Right lung (tissue), 5 donors: ENCODE data around the gene TAOK3. TPM values are rescaled to one million over a fixed set of nuclear protein-coding genes. Genes with fewer than 3 reads are reported as not detected.
A peak's percentile ranks its signal among the peaks of the same experiment; 100 is the strongest.
"Not testable (repeated sequence)": the region's sequence is repeated elsewhere in the genome, so short reads cannot be mapped to it uniquely, and the experiment has no call there.

Experiments used
- DNase-seq, 2 donors: peaks; one replicate each; pipeline ENCODE4 v3.0.0-alpha.2; 2013
- polyA plus RNA-seq, 5 donors: library from polyadenylated mRNA; unstranded; fragments of 120-200 nt; gene quantifications; one replicate each; pipeline versions ENCODE4 v1.2.1 to v1.2.3, GENCODE V29; 2013; ENCODE audit warnings: inconsistent platforms in 1 of 5, low replicate concordance in 1 of 5; ENCODE audit not compliant: insufficient read length in 5 of 5, insufficient read depth in 1 of 5

Gene TAOK3
- polyA plus RNA-seq, 5 donors: 40.9 to 63.3 (median 46.4) TPM

- no peak for DNase-seq
Observed at GRCh38 chr12:118302053-118302452, 70.7 kb downstream of the TAOK3 start.

- peak; percentile 18 to 22 for DNase-seq
Observed at GRCh38 chr12:118299791-118300460, 72.8 kb downstream of the TAOK3 start.

GRCh38 chr12:118297284-118297683, 75.4 kb downstream of the TAOK3 start:
- DNase-seq: no peak

DNA sequence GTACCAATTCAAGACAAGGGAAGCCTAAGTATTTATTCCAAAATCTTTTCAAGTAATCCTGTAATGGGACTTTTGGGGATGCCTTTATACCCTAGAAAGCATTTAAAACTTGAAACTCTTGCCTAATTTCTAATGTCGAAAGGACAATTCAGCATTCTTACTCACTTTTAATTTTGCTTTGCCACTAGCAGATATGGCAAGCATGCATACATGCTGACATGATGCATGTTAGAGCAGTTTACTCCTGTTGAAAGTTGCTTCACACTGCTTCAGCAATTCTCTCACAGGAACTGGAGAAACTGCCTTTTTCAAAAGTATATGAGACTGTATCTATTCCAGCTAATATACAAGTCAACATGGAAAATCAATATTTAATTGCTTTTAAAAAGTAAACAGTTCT, 79.9 kb downstream of the TAOK3 start:
- DNase-seq: no peak

DNA sequence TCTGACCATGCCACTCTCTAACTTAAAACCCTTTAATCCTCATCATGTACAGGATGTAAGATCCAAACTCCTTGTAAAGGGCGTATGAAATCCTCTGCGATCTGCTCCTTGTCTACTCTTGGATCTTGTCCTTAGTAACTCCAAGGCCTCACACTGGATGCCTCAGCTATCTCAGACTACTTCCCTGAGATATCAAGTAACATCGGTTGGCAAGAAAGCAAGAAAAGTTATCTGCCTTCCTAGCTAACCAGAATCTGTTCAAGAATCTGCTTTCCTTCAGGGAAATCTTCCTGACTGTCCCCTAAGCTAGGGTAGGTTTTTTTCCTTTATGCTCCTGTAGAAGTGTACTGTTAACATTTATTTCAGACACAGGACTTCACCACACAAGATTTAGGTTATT, 82.6 kb downstream of the TAOK3 start:
- DNase-seq: no peak

DNA sequence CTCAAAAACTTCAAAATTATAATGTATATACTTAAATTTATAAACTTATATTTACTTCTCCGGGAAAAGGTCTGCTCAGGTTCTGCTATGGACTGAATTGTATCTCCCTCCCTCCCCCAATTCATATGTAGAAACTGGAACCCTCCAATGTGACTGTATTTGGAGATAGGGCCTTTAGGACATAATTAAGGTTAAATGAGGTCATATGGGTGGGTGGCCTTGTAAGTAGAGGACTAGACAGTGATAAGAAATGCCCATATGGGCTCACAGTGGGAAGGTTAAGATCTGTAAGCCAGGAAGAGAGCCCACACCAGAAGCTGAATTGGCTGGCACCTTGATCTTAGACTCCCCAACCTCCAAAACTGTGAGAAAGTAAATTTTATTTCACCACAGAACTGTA, 84.5 kb downstream of the TAOK3 start:
- DNase-seq: no peak

DNA sequence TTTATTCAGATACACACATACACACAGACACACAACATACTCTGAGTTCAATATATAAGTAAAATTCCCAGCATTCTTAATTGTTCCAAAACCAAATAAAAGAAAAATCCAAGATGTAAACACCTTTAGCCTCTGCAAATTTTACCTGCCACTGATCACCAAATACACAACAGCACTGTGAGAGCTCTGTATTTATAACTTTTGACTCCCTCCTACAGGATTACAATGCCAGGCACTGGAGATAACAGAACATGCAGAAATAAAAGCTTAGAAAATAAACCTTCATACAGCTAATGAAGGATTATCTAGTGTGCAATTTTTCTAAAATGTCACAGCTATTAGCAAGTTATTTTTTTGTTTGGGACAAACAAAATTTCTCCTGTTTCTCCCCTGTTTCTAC, 85.0 kb downstream of the TAOK3 start:
- DNase-seq: no peak

DNA sequence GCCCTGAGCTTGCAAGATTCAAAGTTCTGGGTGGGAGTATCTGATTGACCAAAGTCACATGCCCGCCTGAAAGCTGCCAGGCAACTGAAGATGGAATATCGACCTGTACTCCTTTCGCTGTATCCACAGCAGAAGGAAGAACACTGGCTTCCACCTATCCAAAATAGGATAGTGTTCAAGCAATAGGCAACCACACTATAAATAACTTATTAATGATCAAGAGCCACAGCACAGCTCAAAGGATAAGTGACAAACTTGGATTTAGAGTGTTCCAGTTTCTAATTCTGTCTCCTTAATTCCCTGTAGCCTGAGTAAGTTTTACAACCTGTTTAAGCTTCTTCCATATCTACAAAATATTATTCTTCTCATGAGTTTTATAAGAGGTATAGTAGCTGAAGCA, 89.9 kb downstream of the TAOK3 start:
- DNase-seq: no peak

DNA sequence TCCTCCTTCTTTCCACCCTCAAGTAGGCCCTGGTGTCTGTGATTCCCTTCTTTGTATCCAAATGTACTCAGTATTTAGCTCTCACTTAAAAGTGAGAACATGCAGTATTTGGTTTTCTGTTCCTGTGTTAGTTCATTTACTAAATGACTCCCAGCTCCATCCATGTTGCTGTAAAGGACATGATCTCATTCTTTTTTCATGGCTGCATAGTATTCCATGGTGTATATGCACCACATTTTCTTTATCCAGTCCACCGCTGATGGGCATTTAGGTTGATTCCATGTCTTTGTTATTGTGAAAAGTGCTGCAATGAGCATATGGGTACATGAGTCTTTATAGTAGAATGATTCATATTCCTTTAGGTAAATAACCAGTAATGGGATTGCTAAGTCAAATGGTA, 94.4 kb downstream of the TAOK3 start:
- DNase-seq: not testable (repeated sequence)

GRCh38 chr12:118274066-118274465, 98.6 kb downstream of the TAOK3 start:
- DNase-seq: no peak

GRCh38 chr12:118271770-118272417, 100.8 kb downstream of the TAOK3 start:
- peak; percentile 54 to 57 for DNase-seq

DNA sequence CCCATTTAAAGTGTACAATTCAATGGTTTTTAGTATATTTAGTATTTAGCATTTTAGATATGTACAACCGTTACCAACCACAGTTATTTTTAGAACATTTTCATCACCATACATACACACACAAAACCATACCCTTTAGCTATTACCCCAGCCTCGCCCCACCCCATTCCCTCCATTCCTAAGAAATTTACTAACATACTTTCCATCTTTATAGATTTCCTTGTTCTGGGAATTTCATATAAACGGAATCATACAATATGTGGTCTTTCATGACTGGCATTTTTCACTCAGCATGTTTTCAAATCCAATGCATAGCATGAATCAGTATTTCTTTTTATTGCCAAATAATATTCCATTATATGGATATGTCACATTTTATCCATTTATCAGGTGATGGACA, 101.5 kb downstream of the TAOK3 start:
- DNase-seq: no peak

DNA sequence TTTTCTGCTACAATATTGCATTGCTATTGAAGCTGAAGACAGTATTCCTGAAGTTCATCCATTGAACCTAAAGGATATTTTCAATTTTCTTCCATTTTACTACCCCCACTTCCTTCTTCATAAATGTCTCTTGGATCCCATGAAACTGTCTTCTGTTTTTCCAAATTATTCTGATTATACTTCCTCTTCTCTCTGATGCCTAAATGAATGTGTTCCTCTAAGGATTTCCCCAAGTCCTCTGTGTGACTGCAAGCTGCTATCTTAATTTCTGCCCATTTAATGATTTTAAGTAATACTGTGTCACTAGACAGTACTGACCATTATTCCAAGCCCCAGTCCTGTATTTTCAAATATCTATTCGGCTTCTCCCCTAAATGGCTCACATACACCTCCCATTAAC, 102.9 kb downstream of the TAOK3 start:
- DNase-seq: no peak

- no peak for DNase-seq
Observed at GRCh38 chr12:118259079-118259478, 113.6 kb downstream of the TAOK3 start.

DNA sequence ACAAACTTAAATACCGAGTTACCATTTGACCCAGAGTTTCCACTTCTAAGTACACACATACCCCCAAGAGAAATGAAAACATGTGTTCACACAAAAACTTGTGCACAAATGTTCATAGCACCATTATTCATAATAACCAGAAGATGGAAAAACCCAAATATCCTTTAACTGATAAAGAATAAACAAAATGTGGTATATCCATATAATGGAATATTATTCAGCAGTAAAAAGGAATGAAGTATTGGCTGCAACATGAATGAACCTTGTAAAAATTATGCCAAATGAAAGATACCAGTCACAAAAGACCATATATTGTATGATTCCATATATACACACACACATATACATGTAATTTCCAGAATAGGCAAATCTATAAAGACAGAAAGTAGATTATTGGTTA, 116.4 kb downstream of the TAOK3 start:
- DNase-seq: no peak

GRCh38 chr12:118249547-118249946, 123.2 kb downstream of the TAOK3 start:
- no peak for DNase-seq

DNA sequence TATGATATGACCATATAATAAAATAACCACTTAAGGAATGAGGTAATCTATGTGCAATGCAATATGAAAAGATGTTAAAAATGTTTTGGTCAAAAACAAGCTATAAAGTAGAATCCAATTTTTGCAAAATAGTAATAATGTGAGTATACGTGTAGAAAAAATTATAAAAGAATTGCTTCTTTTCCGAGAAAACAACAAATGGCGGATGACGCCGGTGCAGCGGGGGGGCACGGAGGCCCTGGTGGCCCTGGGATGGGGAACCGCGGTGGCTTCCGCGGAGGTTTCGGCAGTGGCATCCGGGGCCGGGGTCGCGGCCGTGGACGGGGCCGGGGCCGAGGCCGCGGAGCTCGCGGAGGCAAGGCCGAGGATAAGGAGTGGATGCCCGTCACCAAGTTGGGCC, 126.8 kb downstream of the TAOK3 start:
- DNase-seq: not testable (repeated sequence)

- no peak for DNase-seq
Observed at GRCh38 chr12:118238888-118239287, 133.8 kb downstream of the TAOK3 start.

DNA sequence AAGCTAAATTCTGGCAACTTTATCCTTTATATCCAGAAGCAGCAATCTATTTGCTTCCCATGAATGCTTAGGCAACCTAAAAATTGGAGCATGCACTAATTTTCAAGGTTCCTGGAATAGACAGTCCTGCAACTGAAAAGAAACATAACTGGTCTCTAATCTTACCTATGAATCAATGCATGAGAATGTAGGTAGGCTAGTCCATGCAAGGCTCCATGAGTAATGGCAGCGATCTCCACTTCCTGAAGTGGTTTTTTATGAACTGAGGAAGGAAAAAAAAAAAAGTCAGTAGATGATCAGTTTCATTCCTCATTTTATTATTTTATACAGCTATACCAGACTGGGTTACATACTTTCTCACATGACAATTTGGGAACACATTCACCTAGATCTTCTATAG, 134.8 kb downstream of the TAOK3 start:
- no peak for DNase-seq

- DNase-seq: no peak
Observed at GRCh38 chr12:118237052-118237665, 135.5 kb downstream of the TAOK3 start.

GRCh38 chr12:118220702-118221101, 152.0 kb downstream of the TAOK3 start:
- DNase-seq: no peak

DNA sequence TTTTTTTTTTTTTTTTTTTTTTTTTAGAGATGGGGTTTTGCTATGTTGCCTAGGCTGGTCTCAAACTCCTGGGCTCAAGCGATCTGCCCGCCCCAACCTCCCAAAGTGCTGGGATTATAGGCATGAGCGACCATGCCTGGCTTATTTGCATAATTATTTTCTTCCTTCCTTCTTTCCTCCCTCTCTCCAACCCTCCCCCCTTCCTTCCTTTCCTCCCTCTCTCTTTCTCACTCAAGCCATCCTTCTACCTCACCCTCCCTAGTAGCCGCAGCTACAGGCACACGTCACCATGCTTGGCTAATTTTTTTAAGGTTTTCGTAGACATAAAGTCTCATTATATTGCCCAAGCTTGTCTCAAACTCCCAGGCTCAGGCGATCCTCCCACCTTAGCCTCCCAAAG, 152.9 kb downstream of the TAOK3 start:
- DNase-seq: no peak

DNA sequence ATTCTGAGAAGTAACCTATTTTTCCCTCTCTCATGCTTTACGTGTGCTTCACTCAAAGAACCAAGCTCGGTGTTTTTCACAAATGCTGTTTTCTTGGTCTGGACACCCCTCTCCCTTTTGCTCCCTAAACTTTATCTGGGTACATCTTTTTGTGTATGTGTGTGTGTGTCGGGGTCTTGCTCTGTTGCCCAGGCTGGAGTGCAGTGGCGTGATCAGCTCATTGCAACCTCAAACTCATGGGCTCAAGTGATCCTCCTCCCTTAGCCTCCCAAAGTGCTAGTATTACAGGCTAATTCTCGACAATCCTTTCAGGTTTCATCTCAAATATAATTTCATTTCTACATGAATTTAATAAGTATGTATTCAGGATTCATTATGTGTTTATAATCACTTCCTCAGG, 153.6 kb downstream of the TAOK3 start:
- DNase-seq: no peak
